Measurements from ENCODE around the gene LEAP2. TPM values are rescaled to one million over a fixed set of nuclear protein-coding genes. Genes with fewer than 3 reads are reported as not detected.

LEAP2 gene
- polyA plus RNA-seq, 1 donor from 2014 or later = 1.6 TPM

DNA sequence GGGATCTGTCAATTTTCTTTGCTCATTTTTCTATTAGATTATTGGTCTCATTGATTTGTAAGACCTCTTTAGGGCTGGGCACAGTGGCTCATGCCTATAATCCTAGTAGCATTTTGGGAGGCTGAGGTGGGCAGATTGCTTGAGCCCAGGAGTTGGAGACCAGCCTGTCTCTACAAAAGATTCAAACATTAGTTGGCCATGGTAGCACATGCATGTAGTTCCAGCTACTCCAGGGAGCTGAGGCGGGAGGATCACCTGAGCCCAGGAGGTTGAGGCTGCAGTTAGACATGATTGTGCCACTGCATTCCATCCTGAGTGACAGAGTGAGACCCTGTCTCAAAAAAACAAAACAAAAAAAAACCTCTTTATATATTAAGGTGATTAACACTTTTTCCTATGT, 36.6 kb upstream of the LEAP2 start:
- H4K20me1 ChIP-seq (ENCODE audit: insufficient read depth) = no peaks in the 10 kb centered on the region
- no peak overlapping the region for H3K4me2 ChIP-seq (ENCODE audit: low read length)
- no peak overlapping the region for H2AFZ ChIP-seq (ENCODE audit: low read depth, low read length)
- no peaks in the 10 kb centered on the region for H3K36me3 ChIP-seq (ENCODE audit: insufficient read depth, low read length)
- H3K27me3 ChIP-seq (ENCODE audit: insufficient read depth, low read depth, low read length) = no peaks in the 10 kb centered on the region
- H3K9ac ChIP-seq (ENCODE audit: low read length) = no peak overlapping the region
- no peaks in the 10 kb centered on the region for H3K79me2 ChIP-seq (replicated peaks; ENCODE audit: insufficient read depth, low read length)
- no peaks in the 10 kb centered on the region for H3K9me2 ChIP-seq (ENCODE audit: insufficient read depth, low read length)
- no peaks in the 10 kb centered on the region for H3F3A ChIP-seq (ENCODE audit: insufficient read depth, low read length, poor library complexity, severe bottlenecking)
- H3K27ac ChIP-seq (ENCODE audit: low read length) = no peak overlapping the region
- TF ChIP-seq EZH2 (IDR thresholded peaks at IDR 0.05; ENCODE audit: borderline replicate concordance, insufficient read depth, low read length, poor library complexity, severe bottlenecking) (no peak), MXI1 (conservative IDR thresholded peaks at IDR 0.05; ENCODE audit: poor library complexity, severe bottlenecking) (no peak), CTCF (IDR thresholded peaks at IDR 0.05; ENCODE audit: poor library complexity, severe bottlenecking) (no peak), TAF1 (IDR thresholded peaks at IDR 0.05; ENCODE audit: low read depth) (no peak), RAD21 (conservative IDR thresholded peaks at IDR 0.05) (no peak), SMC3 (conservative IDR thresholded peaks at IDR 0.05; ENCODE audit: poor library complexity) (no peak), POLR2AphosphoS5 (IDR thresholded peaks at IDR 0.05) (no peak), EP300 (conservative IDR thresholded peaks at IDR 0.05; ENCODE audit: poor library complexity, severe bottlenecking) (no peak)
- TF ChIP-seq, protein P1, sequence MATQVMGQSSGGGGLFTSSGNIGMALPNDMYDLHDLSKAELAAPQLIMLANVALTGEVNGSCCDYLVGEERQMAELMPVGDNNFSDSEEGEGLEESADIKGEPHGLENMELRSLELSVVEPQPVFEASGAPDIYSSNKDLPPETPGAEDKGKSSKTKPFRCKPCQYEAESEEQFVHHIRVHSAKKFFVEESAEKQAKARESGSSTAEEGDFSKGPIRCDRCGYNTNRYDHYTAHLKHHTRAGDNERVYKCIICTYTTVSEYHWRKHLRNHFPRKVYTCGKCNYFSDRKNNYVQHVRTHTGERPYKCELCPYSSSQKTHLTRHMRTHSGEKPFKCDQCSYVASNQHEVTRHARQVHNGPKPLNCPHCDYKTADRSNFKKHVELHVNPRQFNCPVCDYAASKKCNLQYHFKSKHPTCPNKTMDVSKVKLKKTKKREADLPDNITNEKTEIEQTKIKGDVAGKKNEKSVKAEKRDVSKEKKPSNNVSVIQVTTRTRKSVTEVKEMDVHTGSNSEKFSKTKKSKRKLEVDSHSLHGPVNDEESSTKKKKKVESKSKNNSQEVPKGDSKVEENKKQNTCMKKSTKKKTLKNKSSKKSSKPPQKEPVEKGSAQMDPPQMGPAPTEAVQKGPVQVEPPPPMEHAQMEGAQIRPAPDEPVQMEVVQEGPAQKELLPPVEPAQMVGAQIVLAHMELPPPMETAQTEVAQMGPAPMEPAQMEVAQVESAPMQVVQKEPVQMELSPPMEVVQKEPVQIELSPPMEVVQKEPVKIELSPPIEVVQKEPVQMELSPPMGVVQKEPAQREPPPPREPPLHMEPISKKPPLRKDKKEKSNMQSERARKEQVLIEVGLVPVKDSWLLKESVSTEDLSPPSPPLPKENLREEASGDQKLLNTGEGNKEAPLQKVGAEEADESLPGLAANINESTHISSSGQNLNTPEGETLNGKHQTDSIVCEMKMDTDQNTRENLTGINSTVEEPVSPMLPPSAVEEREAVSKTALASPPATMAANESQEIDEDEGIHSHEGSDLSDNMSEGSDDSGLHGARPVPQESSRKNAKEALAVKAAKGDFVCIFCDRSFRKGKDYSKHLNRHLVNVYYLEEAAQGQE (IDR thresholded peaks at IDR 0.05; ENCODE audit: borderline replicate concordance) = no peak
- H3K9me3 ChIP-seq (ENCODE audit: low read length) = no peaks in the 10 kb centered on the region
- H3K4me3 ChIP-seq (ENCODE audit: low read length) = no peak overlapping the region

DNA sequence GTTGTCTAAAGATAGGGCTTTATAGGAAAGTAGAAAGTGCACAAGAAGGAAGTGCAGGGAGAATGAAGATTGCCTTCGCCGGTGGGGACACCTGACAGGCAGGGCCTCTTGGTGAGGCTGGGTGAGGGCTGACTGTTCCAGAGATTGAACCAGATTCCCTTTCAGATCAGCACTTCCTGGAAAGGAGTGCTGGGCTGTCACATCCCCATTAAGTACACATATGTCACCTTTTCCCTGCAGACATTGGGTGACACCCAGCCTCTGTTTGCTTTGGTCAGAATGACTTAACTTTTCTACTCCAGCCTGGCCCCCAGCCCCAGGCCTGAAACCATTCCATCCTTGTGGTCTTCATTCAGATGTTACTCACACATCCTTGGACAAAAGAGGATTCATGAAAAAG, 35.6 kb upstream of the LEAP2 start:
- Histone ChIP-seq H3K27ac (ENCODE audit: low read length) (no peak overlapping the region), H3K9me3 (ENCODE audit: low read length) (no peaks in the 10 kb centered on the region), H2AFZ (ENCODE audit: low read depth, low read length) (no peak overlapping the region), H3K4me3 (ENCODE audit: low read length) (no peak overlapping the region), H4K20me1 (ENCODE audit: insufficient read depth) (no peaks in the 10 kb centered on the region), H3K79me2 (replicated peaks; ENCODE audit: insufficient read depth, low read length) (no peaks in the 10 kb centered on the region), H3K36me3 (ENCODE audit: insufficient read depth, low read length) (no peaks in the 10 kb centered on the region), H3K4me2 (ENCODE audit: low read length) (no peak overlapping the region), H3K9ac (ENCODE audit: low read length) (no peak overlapping the region), H3K9me2 (ENCODE audit: insufficient read depth, low read length) (no peaks in the 10 kb centered on the region), H3K27me3 (ENCODE audit: insufficient read depth, low read depth, low read length) (no peaks in the 10 kb centered on the region), H3F3A (ENCODE audit: insufficient read depth, low read length, poor library complexity, severe bottlenecking) (no peaks in the 10 kb centered on the region)
- TF ChIP-seq, protein P1 (IDR thresholded peaks at IDR 0.05; ENCODE audit: borderline replicate concordance) = no peak
- TF ChIP-seq SMC3 (conservative IDR thresholded peaks at IDR 0.05; ENCODE audit: poor library complexity) = no peak
- TF ChIP-seq CTCF (IDR thresholded peaks at IDR 0.05; ENCODE audit: poor library complexity, severe bottlenecking) = no peak
- no peak for TF ChIP-seq EP300 (conservative IDR thresholded peaks at IDR 0.05; ENCODE audit: poor library complexity, severe bottlenecking)
- no peak for TF ChIP-seq EZH2 (IDR thresholded peaks at IDR 0.05; ENCODE audit: borderline replicate concordance, insufficient read depth, low read length, poor library complexity, severe bottlenecking)
- no peak for TF ChIP-seq RAD21 (conservative IDR thresholded peaks at IDR 0.05)
- TF ChIP-seq POLR2AphosphoS5 (IDR thresholded peaks at IDR 0.05) = no peak
- TF ChIP-seq MXI1 (conservative IDR thresholded peaks at IDR 0.05; ENCODE audit: poor library complexity, severe bottlenecking) = no peak
- no peak for TF ChIP-seq TAF1 (IDR thresholded peaks at IDR 0.05; ENCODE audit: low read depth)
